OCI-LY7 (cell line): ENCODE results near the gene FHIT.

ENCODE experiments used
- CTCF ChIP-seq: fragments of 200-600 bp; sonication (generic); conservative IDR thresholded peaks from 2 replicates; pipeline ENCODE4 v1.5.1; 2014; ENCODE audit warnings: mild to moderate bottlenecking, antibody characterized with exemption, low read length, moderate library complexity, mixed read lengths
- EZH2phosphoT487 ChIP-seq: fragments of 200-600 bp; sonication (generic); IDR thresholded peaks from 2 replicates; pipeline ENCODE4 v1.6.1; 2018; ENCODE audit warnings: low read depth, borderline replicate concordance, mild to moderate bottlenecking, mixed run types, antibody characterized with exemption, low read length, moderate library complexity, mixed read lengths

- TF ChIP-seq CTCF (no peak), EZH2phosphoT487 (no peak)
These were observed 317.4 kb downstream of the FHIT start for GRCh38 chr3:60933824-60934223.
